Body of pancreas (tissue), 4 donors: ENCODE results near the gene TRAK2. TPM values are rescaled to one million over a fixed set of nuclear protein-coding genes. Genes with fewer than 3 reads are reported as not detected.
A peak's percentile ranks its signal among the peaks of the same experiment; 100 is the strongest.

Source experiments
- ATAC-seq: fragments of 150-250 bp; one replicate; pipeline ENCODE4 v1.9.1; 2016
- DNase-seq, 4 donors: peaks; one replicate each; pipeline ENCODE4 v3.0.0-alpha.2; 2019
- H3K27ac ChIP-seq, 4 donors: fragments of 200-600 bp; sonication (generic); 1 replicate in 3 of 4; 2 replicates in 1 of 4; pipeline versions ENCODE4 v1.5.1 to v1.6.1; 2016 to 2019; ENCODE audit warnings: mild to moderate bottlenecking in 1 of 4, mixed read lengths in 1 of 4, moderate library complexity in 1 of 4
- H3K27me3 ChIP-seq, 2 donors: fragments of 200-600 bp; sonication (generic); one replicate each; pipeline ENCODE4 v1.6.0; 2016; ENCODE audit warnings: mild to moderate bottlenecking in 1 of 2
- H3K36me3 ChIP-seq, 2 donors: fragments of 200-600 bp; sonication (generic); replicated peaks in 1 of 2; 2 replicates each; pipeline ENCODE4 v1.5.1; 2016; ENCODE audit warnings: low read depth in 2 of 2; ENCODE audit not compliant: insufficient read depth in 1 of 2
- H3K4me1 ChIP-seq: fragments of 200-600 bp; sonication (generic); one replicate; pipeline ENCODE4 v1.6.0; 2016
- H3K4me3 ChIP-seq, 2 donors: fragments of 200-600 bp; sonication (generic); 1 replicate in 1 of 2; 2 replicates in 1 of 2; pipeline ENCODE4 v1.5.1; 2016 to 2019
- H3K9me3 ChIP-seq, 3 donors: fragments of 200-600 bp; sonication (generic); 1 replicate in 2 of 3; 2 replicates in 1 of 3; pipeline ENCODE4 v1.5.1; 2016
- CTCF ChIP-seq, 7 experiments: fragments of 450-650 bp in 4 of 7; fragments of 200-600 bp in 3 of 7; sonication (generic) in 3 of 7; IDR thresholded peaks; one replicate each; pipeline ENCODE4 v1.5.1; 2016 to 2019; ENCODE audit warnings: antibody characterized with exemption in 7 of 7
- POLR2A ChIP-seq, 3 donors: fragments of 450-650 bp; IDR thresholded peaks; one replicate each; pipeline ENCODE4 v1.6.1; 2016; ENCODE audit warnings: antibody characterized with exemption in 3 of 3, mild to moderate bottlenecking in 2 of 3
- WGBS, 2 donors: methylation state at CpG; one replicate each; pipeline ENCODE4 v1.1.5; 2017; 5-methylcytosine and 5-hydroxymethylcytosine counted together
- intact Hi-C: fragments of 100-400 bp; cut with DNase I; formaldehyde crosslinking; loops from one replicate; pipeline ENCODE4 v1.15.1; 2023
- total RNA-seq, 2 donors: library from RNA; depleted of rRNA; stranded (reverse); fragments of >200 nt; gene quantifications; one replicate each; pipeline ENCODE4 v1.1.0, GENCODE V29; 2016

Gene TRAK2
- total RNA-seq, 2 donors from 2014 or later = 13.8 to 24.9 TPM

- WGBS, 2 donors = 59 to 60% methylated on average over 3 of the region's 3 CpGs
- TF ChIP-seq CTCF (IDR thresholded peaks at IDR 0.05) (no peak), POLR2A (IDR thresholded peaks at IDR 0.05) (no peak)
- ATAC-seq (no peak), DNase-seq (no peak)
- Histone ChIP-seq H3K36me3 (peaks cover 0 to 15% of the 10 kb centered on the region in 2 donors), H3K27me3 (no peaks in the 10 kb centered on the region), H3K9me3 (no peaks in the 10 kb centered on the region), H3K4me1 (no peaks in the 10 kb centered on the region), H3K4me3 (no peak overlapping the region), H3K27ac (no peak overlapping the region)
- intact Hi-C loops = no loop called here
Measured at GRCh38 chr2:201471732-201472393, 20.6 kb upstream of the TRAK2 start.

GRCh38 chr2:201470821-201471731 is 19.8 kb upstream of the TRAK2 start:
- H3K27me3 ChIP-seq = no peaks in the 10 kb centered on the region
- ATAC-seq (no peak), DNase-seq (no peak)
- 84 to 88% methylated on average over 9 of the region's 9 CpGs for WGBS, 2 donors
- TF ChIP-seq CTCF (IDR thresholded peaks at IDR 0.05) (no peak), POLR2A (IDR thresholded peaks at IDR 0.05) (no peak)
- H3K27ac ChIP-seq = no peak overlapping the region
- H3K4me3 ChIP-seq = no peak overlapping the region
- H3K9me3 ChIP-seq = no peaks in the 10 kb centered on the region
- intact Hi-C loops = no loop called here
- H3K36me3 ChIP-seq = peaks cover 0 to 15% of the 10 kb centered on the region in 2 donors
- H3K4me1 ChIP-seq = no peaks in the 10 kb centered on the region

GRCh38 chr2:201467666-201468065 is 16.4 kb upstream of the TRAK2 start:
- Histone ChIP-seq H3K27ac (no peak overlapping the region), H3K9me3 (no peaks in the 10 kb centered on the region), H3K4me3 (no peak overlapping the region), H3K27me3 (no peaks in the 10 kb centered on the region), H3K36me3 (peaks cover 0 to 5% of the 10 kb centered on the region in 2 donors), H3K4me1 (no peaks in the 10 kb centered on the region)
- no peak for TF ChIP-seq POLR2A (IDR thresholded peaks at IDR 0.05)
- no peak for TF ChIP-seq CTCF (IDR thresholded peaks at IDR 0.05)
- ATAC-seq = no peak
- intact Hi-C loops = no loop called here
- no peak for DNase-seq

GRCh38 chr2:201466050-201466675 is 14.9 kb upstream of the TRAK2 start:
- TF ChIP-seq CTCF (IDR thresholded peaks at IDR 0.05) (no peak), POLR2A (IDR thresholded peaks at IDR 0.05) (no peak)
- intact Hi-C loops = no loop called here
- Histone ChIP-seq H3K36me3 (peaks cover 0 to 5% of the 10 kb centered on the region in 2 donors), H3K4me3 (no peak overlapping the region), H3K9me3 (no peaks in the 10 kb centered on the region), H3K27me3 (no peaks in the 10 kb centered on the region), H3K27ac (peak overlapping the region in 3 of 4 donors; percentile 40 to 68 (median 63)), H3K4me1 (no peaks in the 10 kb centered on the region)
- DNase-seq (peak in 2 of 4 donors; percentile 43 to 44), ATAC-seq (peak; percentile 40)
- WGBS, 2 donors = 80 to 85% methylated on average over 3 of the region's 3 CpGs
